ENCODE data around the gene C1orf35.

DNA sequence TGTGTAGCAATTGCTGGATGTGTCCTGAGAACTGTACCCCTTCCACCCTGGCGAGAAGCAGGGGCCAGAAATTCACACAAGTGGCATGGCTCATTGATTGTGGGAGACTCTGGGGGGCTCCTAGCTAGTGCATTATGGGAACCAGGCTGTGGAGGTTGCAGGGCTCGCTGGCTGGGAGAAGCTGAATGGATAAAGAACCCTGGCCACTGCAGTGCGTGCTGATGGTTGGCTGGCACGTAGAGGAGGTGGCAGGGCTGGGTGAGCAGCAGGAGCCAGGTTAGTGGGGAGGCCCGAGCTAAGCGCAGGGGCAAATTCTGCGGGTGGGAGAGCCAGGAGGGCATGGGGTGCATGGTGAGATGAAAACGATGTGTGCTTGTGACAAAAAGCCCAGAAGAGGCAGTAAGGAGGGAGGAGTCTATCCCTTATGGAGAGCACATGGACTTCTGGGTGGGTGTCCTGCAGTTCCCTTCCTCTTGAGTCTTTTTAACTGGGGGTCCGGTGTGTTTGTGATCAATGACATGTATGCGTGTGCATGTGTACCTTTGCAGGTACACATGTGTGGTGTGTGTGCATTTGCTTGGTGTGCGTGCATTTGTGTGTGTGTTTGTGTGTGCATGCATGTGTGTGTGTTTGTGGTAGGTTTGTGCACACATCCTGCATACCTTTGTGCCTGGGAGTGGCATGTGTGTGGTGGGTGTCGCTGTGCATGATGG lies 40.5 kb upstream of the C1orf35 start:
- TF ChIP-seq REST (IDR thresholded peaks at IDR 0.05; ENCODE audit: insufficient replicate concordance, low read depth) = no peak
- TF ChIP-seq, protein P1, sequence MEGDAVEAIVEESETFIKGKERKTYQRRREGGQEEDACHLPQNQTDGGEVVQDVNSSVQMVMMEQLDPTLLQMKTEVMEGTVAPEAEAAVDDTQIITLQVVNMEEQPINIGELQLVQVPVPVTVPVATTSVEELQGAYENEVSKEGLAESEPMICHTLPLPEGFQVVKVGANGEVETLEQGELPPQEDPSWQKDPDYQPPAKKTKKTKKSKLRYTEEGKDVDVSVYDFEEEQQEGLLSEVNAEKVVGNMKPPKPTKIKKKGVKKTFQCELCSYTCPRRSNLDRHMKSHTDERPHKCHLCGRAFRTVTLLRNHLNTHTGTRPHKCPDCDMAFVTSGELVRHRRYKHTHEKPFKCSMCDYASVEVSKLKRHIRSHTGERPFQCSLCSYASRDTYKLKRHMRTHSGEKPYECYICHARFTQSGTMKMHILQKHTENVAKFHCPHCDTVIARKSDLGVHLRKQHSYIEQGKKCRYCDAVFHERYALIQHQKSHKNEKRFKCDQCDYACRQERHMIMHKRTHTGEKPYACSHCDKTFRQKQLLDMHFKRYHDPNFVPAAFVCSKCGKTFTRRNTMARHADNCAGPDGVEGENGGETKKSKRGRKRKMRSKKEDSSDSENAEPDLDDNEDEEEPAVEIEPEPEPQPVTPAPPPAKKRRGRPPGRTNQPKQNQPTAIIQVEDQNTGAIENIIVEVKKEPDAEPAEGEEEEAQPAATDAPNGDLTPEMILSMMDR (IDR thresholded peaks at IDR 0.05; ENCODE audit: insufficient read depth, low read length) = no peak
- no peak for TF ChIP-seq POLR2AphosphoS5 (IDR thresholded peaks at IDR 0.05; ENCODE audit: low read depth)
- TF ChIP-seq GABPA (IDR thresholded peaks at IDR 0.05; ENCODE audit: low read depth) = no peak
- no peak for TF ChIP-seq SPI1 (IDR thresholded peaks at IDR 0.05; ENCODE audit: borderline replicate concordance, low read depth)
